ENCODE results near the gene PROC.
"Not testable (repeated sequence)": the region's sequence is repeated elsewhere in the genome, so short reads cannot be mapped to it uniquely, and the experiment has no call there.

Gene PROC

DNA sequence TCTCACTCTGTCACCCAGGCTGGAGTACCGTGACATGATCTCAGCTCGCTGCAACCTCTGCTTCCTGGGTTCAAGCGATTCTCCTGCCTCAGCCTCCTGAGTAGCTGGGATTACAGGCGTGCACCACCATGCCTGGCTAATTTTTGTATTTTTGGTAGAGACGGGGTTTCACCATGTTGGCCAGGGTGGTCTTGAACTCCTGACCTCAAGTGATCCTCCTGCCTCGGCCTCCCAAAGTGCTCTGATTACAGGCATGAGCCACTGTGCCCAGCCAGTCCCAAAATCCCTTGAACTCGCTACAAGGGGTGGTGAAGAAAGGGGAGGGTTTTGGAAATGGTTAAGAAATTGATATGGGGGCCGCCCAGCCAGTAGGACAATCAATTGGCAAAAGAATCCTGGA, 34.2 kb downstream of the PROC start:
- H3K36me3 ChIP-seq (ENCODE audit: control insufficient read depth in 2 of 2, insufficient read depth in 2 of 2, low read length in 2 of 2); H3K27me3 ChIP-seq (ENCODE audit: control insufficient read depth in 1 of 2, insufficient read depth in 2 of 2, low read length in 2 of 2); H3K4me3 ChIP-seq (ENCODE audit: low read length in 2 of 2); H3K27ac ChIP-seq (ENCODE audit: low read length); H3K9ac ChIP-seq (ENCODE audit: low read length in 2 of 2); H3K9me3 ChIP-seq (ENCODE audit: control insufficient read depth in 2 of 2, low read length in 2 of 2); H3K4me1 ChIP-seq (ENCODE audit: control insufficient read depth, insufficient read depth, low read length): not testable (repeated sequence)

DNA sequence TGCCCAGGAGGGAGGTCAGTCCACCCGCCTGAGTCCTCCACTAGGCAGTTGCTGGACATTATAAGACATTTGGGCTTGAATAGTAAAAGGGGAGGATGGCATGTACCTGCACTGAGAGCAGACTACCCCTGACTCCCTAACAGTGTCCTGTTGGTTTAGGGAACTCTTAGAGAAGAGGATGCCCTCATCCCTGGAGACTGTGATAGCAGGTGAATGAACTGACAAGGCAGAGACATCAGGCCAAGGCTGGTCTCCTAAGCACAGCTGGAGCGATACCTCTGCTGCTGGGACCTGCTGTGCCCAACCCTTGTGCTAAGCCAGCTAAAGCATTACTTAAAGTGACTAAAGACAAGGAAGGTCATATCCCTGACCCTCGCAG, 34.8 kb downstream of the PROC start:
- no peaks in the 10 kb centered on the region for H3K4me1 ChIP-seq (ENCODE audit: control insufficient read depth, insufficient read depth, low read length)
- no peak overlapping the region for H3K9ac ChIP-seq (ENCODE audit: low read length in 2 of 2)
- H3K9me3 ChIP-seq (ENCODE audit: control insufficient read depth in 2 of 2, low read length in 2 of 2): no peaks in the 10 kb centered on the region
- H3K27me3 ChIP-seq (ENCODE audit: control insufficient read depth in 1 of 2, insufficient read depth in 2 of 2, low read length in 2 of 2): no peaks in the 10 kb centered on the region
- H3K4me3 ChIP-seq (ENCODE audit: low read length in 2 of 2): no peak overlapping the region
- H3K27ac ChIP-seq (ENCODE audit: low read length): no peak overlapping the region
- H3K36me3 ChIP-seq (ENCODE audit: control insufficient read depth in 2 of 2, insufficient read depth in 2 of 2, low read length in 2 of 2): peaks cover 0 to 9% of the 10 kb centered on the region in 2 donors

DNA sequence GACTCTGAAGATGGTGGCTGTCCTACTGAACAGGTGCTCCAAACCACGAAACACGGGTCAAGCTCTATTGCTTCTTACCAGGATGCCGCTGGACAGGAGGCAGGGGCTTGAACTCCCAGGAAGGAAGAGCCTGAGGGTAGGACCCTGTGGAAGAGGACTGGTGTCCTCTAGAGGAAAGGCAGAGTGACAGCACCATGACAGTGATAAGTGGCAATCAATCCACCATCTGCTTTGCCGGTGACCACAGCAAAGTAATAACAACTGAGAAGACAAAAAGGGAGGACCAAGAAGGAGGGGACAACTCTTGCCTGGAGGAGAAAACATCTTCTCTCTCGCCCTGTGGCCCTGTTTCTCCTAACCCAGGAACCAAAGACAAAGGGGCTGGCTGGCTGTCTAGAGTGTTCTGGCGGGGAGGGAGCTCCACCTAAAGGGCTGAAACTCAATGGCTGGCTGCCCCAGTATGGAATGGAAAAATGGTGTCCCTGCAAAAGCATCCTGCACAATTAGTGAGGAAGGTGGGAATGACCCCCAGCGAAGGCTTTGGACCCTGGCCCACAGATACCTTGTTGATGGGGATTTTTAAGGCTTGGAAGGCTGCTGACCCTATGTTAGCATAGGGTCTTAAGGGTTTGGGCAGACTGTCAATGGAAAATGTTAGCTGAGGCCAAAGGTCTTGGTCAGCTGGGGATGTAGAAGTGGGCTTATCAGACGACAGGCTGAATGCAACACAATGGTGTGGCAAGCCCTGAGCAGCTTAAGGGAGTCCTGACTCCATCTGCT, 35.4 kb downstream of the PROC start:
- Histone ChIP-seq H3K4me1 (ENCODE audit: control insufficient read depth, insufficient read depth, low read length) (no peaks in the 10 kb centered on the region), H3K36me3 (ENCODE audit: control insufficient read depth in 2 of 2, insufficient read depth in 2 of 2, low read length in 2 of 2) (peaks cover 0 to 9% of the 10 kb centered on the region in 2 donors), H3K27ac (ENCODE audit: low read length) (no peak overlapping the region), H3K9me3 (ENCODE audit: control insufficient read depth in 2 of 2, low read length in 2 of 2) (no peaks in the 10 kb centered on the region), H3K27me3 (ENCODE audit: control insufficient read depth in 1 of 2, insufficient read depth in 2 of 2, low read length in 2 of 2) (no peaks in the 10 kb centered on the region), H3K9ac (ENCODE audit: low read length in 2 of 2) (no peak overlapping the region), H3K4me3 (ENCODE audit: low read length in 2 of 2) (no peak overlapping the region)

DNA sequence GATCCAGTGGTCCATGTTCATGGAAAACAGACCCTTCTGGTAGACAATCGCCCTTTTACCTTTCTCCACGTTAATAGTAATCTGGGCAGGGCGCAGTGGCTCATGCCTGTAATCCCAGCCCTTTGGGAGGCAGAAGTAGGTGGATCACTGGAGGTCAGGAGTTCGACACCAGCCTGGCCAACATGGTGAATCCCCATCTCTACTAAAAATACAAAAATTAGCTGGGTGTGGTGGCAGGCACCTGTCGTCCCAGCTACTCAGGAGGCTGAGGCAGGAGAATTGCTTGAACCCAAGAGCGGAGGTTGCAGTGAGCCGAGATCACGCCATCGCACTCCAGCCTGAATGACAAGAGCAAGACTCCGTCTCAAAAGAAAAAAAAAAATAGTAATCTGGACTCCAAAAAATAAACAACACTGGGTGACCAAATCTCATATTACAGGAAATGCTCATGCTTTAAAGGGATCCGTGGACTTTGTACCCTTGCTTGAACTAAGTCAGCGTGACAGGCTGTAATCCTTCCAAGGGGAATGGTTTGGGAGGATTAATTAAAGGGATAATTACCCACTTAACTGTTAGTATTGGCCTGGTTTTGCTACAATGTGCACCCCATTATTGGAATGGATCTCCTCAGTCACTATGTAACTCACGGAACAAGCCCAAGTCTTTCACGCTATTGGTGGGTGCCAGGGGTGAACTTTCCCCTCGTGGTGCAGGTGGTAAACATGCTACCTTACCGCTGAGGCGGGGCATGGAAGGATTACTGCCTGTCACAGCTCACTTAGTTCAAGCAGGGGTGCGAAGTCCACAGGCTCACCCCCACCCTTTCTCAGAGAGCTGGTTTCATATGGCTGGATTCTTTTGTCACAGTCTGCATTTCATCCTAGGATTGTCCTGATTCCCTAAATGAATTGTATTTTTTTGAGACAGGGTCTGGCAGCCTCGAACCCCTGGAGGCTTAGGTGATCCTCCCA, 36.7 kb downstream of the PROC start:
- Histone ChIP-seq H3K9ac (ENCODE audit: low read length in 2 of 2) (no peak overlapping the region), H3K4me3 (ENCODE audit: low read length in 2 of 2) (no peak overlapping the region), H3K36me3 (ENCODE audit: control insufficient read depth in 2 of 2, insufficient read depth in 2 of 2, low read length in 2 of 2) (peaks cover 0 to 9% of the 10 kb centered on the region in 2 donors), H3K9me3 (ENCODE audit: control insufficient read depth in 2 of 2, low read length in 2 of 2) (no peaks in the 10 kb centered on the region), H3K27ac (ENCODE audit: low read length) (no peak overlapping the region), H3K4me1 (ENCODE audit: control insufficient read depth, insufficient read depth, low read length) (no peaks in the 10 kb centered on the region), H3K27me3 (ENCODE audit: control insufficient read depth in 1 of 2, insufficient read depth in 2 of 2, low read length in 2 of 2) (no peaks in the 10 kb centered on the region)

DNA sequence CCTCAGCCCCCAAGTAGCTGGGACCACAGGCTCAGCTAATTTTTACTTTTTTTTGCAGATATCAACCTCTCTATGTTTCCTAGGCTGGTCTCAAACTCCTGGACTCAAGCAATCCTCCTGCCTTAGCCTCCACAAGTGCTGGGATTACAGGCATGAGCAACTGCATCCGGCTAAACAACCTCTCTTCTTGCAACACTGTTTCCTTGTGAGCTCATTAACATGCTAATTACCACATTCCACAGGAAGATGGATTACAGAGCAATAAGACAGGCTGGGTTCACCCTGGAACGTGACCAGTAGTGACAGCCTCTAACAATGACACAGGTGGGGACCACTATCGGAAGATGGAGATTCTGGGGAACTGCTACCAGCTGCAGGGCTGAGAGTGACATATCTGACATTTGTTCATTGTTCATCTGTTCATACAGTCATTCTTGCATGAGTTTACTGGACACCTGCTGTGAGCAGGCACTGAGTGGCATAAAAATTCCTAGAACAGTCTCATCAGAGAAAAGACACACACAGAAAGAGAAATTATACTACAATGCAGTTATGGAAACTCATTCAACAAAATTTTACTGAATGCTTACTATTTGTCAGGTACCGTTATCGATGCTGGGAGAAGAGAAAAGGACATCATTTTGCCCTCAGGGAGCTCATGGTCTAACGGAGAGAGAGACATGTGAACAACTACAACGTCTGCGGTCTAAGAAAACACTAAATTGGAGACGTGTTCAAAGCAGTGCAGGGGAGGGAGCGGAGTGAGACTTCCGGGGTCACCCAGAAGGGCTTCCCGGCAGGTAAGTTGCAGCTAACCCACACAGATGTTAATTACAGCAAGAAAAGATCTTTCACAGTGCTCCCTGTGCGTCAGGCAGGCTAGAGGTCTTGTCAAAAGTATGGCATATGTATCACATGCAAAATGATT, 37.6 kb downstream of the PROC start:
- no peak overlapping the region for H3K27ac ChIP-seq (ENCODE audit: low read length)
- no peak overlapping the region for H3K9ac ChIP-seq (ENCODE audit: low read length in 2 of 2)
- peaks cover 0 to 9% of the 10 kb centered on the region in 2 donors for H3K36me3 ChIP-seq (ENCODE audit: control insufficient read depth in 2 of 2, insufficient read depth in 2 of 2, low read length in 2 of 2)
- H3K27me3 ChIP-seq (ENCODE audit: control insufficient read depth in 1 of 2, insufficient read depth in 2 of 2, low read length in 2 of 2): no peaks in the 10 kb centered on the region
- H3K9me3 ChIP-seq (ENCODE audit: control insufficient read depth in 2 of 2, low read length in 2 of 2): no peaks in the 10 kb centered on the region
- H3K4me1 ChIP-seq (ENCODE audit: control insufficient read depth, insufficient read depth, low read length): no peaks in the 10 kb centered on the region
- no peak overlapping the region for H3K4me3 ChIP-seq (ENCODE audit: low read length in 2 of 2)

DNA sequence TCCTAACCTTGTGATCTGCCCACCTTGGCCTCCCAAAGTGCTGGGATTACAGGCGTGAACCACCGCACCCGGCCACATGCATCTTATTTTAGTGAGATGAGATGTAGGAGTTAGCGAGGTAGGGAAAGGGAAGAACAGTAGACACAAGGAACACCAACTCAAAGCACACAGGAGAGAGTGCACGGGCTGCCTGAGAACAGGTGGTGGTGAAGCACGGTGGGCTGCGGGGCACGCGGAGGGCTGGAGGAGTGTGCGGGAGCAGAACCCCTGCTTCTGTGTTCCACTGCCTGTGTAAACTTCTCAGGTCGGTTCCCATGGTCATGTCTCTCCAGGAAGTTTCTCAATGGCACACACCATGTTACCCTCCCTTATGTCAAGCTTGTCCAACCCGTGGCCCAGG, 38.7 kb downstream of the PROC start:
- H3K27me3 ChIP-seq (ENCODE audit: control insufficient read depth in 1 of 2, insufficient read depth in 2 of 2, low read length in 2 of 2): no peaks in the 10 kb centered on the region
- H3K9me3 ChIP-seq (ENCODE audit: control insufficient read depth in 2 of 2, low read length in 2 of 2): no peaks in the 10 kb centered on the region
- H3K4me1 ChIP-seq (ENCODE audit: control insufficient read depth, insufficient read depth, low read length): no peaks in the 10 kb centered on the region
- H3K4me3 ChIP-seq (ENCODE audit: low read length in 2 of 2): no peak overlapping the region
- peaks cover 0 to 9% of the 10 kb centered on the region in 2 donors for H3K36me3 ChIP-seq (ENCODE audit: control insufficient read depth in 2 of 2, insufficient read depth in 2 of 2, low read length in 2 of 2)
- no peak overlapping the region for H3K9ac ChIP-seq (ENCODE audit: low read length in 2 of 2)
- H3K27ac ChIP-seq (ENCODE audit: low read length): no peak overlapping the region

DNA sequence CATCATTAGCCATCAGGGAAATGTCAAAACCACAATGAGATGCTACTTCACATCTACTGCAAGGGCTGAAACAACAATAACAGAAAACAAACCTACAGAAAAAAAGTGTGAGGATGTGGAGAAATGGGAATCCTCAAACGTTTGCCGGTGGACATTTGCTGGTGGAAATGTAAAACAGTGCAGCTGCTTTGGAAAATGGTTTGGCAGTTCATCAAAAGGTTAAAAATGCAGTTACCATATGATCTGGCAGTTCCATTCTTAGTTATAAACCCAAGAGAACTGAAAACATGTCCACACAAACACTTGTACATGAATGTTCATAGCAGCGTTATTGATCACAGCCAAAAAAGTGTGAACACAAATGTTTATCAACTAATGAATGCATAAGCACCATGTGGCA, 44.2 kb downstream of the PROC start:
- Histone ChIP-seq H3K4me1 (ENCODE audit: control insufficient read depth, insufficient read depth, low read length) (no peaks in the 10 kb centered on the region), H3K9me3 (ENCODE audit: control insufficient read depth in 2 of 2, low read length in 2 of 2) (no peaks in the 10 kb centered on the region), H3K9ac (ENCODE audit: low read length in 2 of 2) (no peak overlapping the region), H3K27ac (ENCODE audit: low read length) (no peak overlapping the region), H3K27me3 (ENCODE audit: control insufficient read depth in 1 of 2, insufficient read depth in 2 of 2, low read length in 2 of 2) (no peaks in the 10 kb centered on the region), H3K4me3 (ENCODE audit: low read length in 2 of 2) (no peak overlapping the region), H3K36me3 (ENCODE audit: control insufficient read depth in 2 of 2, insufficient read depth in 2 of 2, low read length in 2 of 2) (peaks cover 0 to 5% of the 10 kb centered on the region in 2 donors)

DNA sequence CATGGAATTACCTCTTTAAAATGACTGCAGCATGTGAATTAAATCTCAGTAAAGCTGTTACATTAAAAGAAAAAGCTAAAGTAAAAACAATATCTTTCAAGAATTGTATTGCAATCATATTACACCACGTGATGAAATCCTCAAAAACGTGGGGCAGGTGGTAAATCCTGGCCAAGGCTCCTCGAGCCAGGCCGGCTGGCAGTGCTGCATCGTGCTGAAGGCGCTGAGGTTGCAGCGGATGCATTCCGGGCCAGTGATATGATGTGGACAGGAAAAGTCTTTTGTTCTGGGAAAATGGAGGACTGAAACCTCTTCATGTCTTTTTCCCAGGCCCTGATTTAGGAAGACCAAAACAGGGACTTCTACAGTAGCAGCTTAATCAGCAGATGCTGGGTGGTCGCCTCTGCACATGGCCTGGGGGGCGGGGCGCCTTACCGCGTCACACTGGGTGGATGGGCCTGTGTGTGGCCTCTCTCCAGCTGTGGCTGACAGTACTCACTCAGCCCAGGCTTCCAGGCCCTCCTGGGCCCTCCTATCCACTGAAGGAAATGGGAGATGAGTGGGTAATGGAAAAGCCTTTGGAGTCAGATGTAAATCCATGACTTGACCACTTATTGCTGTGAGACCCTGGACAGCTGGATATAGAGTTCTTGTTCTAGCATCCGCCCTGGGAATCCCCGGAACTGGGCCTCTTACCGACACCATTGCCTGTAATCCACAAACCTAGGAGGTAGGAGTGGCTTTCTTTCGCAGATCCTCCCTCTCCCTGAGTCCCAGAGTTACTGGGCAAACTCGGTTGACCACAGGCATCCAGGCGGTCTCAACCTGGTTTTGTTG, 45.1 kb downstream of the PROC start:
- Histone ChIP-seq H3K4me1 (ENCODE audit: control insufficient read depth, insufficient read depth, low read length) (no peaks in the 10 kb centered on the region), H3K27ac (ENCODE audit: low read length) (no peak overlapping the region), H3K9ac (ENCODE audit: low read length in 2 of 2) (no peak overlapping the region), H3K27me3 (ENCODE audit: control insufficient read depth in 1 of 2, insufficient read depth in 2 of 2, low read length in 2 of 2) (no peaks in the 10 kb centered on the region), H3K4me3 (ENCODE audit: low read length in 2 of 2) (no peak overlapping the region), H3K36me3 (ENCODE audit: control insufficient read depth in 2 of 2, insufficient read depth in 2 of 2, low read length in 2 of 2) (peaks cover 0 to 7% of the 10 kb centered on the region in 2 donors), H3K9me3 (ENCODE audit: control insufficient read depth in 2 of 2, low read length in 2 of 2) (no peaks in the 10 kb centered on the region)

DNA sequence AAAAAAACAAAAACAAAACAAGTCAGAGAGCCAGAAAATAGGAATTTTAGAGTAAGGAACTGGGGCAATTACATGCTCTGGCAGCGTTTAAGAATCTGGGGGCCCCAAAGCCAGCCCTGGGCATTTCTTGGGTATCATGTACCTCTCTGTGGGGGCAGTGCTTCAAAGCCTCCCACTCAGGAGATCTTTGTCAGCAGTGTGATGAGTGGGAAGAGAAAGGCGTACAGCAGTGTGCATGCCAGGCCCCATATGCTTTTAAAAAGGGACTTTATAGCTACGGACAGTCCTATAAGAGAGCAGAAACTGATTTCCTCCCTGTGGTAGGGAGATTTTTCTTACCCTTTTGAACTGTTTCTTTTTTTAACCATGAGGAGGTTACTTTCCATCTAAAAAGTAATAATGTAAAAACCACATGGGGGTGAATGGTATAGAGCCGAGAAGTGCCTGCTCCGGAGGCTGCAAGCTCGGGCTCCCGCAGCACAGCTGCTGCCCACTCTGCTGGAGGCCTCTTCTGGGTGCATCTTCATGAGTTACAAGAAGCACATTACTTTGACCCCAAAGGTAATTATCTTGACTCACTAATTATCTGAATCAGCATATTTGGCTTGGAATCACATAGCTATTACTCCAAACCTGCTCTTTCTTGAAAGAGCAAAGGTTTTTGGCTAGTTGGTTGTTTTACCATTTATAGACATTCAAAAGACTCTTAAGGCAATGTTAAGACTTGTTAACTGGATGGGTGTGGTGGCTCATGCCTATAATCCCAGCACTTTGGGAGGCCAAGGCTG, 46.4 kb downstream of the PROC start:
- peaks cover 4 to 7% of the 10 kb centered on the region in 2 donors for H3K36me3 ChIP-seq (ENCODE audit: control insufficient read depth in 2 of 2, insufficient read depth in 2 of 2, low read length in 2 of 2)

More for the DNA sequence above, 46.4 kb downstream of the PROC start:
- no peaks in the 10 kb centered on the region for H3K27me3 ChIP-seq (ENCODE audit: control insufficient read depth in 1 of 2, insufficient read depth in 2 of 2, low read length in 2 of 2)
- H3K9ac ChIP-seq (ENCODE audit: low read length in 2 of 2): no peak overlapping the region
- no peaks in the 10 kb centered on the region for H3K9me3 ChIP-seq (ENCODE audit: control insufficient read depth in 2 of 2, low read length in 2 of 2)
- no peak overlapping the region for H3K27ac ChIP-seq (ENCODE audit: low read length)
- H3K4me1 ChIP-seq (ENCODE audit: control insufficient read depth, insufficient read depth, low read length): no peaks in the 10 kb centered on the region
- H3K4me3 ChIP-seq (ENCODE audit: low read length in 2 of 2): no peak overlapping the region

Measured in stomach smooth muscle (tissue), 2 donors.